Stimulated activated CD4-positive, alpha-beta T cell treated with anti-CD3 and anti-CD28 coated beads, Interleukin-12 subunit alpha, Interleukin-12 subunit beta, amount 100 ng/mL, for 4 hours (primary cell): ENCODE measurements around the gene TNFRSF1B.

Experiments
- DNase-seq: peaks from one replicate; pipeline ENCODE4 v3.0.0-alpha.2; 2020

The TNFRSF1B gene

GRCh38 chr1:12176298-12177118, 9.7 kb downstream of the TNFRSF1B start:
- DNase-seq: no peak

- no peak for DNase-seq
These were observed 10.6 kb downstream of the TNFRSF1B start for GRCh38 chr1:12177156-12177998.

DNA sequence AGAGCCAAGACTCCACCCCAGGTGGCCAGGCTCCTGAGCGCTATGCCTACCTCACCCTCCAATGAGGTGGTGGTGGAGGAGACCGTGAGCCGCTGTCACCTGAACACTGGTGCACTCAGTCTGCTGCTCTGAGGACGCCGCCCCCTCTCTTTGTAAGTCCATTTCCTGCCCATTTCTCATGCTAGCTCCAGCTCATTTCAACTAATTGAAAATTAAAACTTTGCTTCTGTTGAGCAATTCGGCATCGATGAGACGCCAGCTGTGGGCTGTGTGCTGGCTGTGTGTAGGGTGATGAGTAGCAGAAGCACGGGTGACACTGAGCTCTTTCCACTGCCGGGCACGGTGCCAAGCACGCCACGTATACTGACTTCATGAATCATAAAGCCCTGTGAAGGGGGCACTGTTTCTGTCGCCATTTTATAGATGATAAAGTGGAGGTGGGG, 11.2 kb downstream of the TNFRSF1B start:
- peak; percentile 98 for DNase-seq

- no peak for DNase-seq
These were observed 11.7 kb downstream of the TNFRSF1B start for GRCh38 chr1:12178511-12178910.

GRCh38 chr1:12179111-12179519, 12.3 kb downstream of the TNFRSF1B start:
- DNase-seq: peak; percentile 71

DNA sequence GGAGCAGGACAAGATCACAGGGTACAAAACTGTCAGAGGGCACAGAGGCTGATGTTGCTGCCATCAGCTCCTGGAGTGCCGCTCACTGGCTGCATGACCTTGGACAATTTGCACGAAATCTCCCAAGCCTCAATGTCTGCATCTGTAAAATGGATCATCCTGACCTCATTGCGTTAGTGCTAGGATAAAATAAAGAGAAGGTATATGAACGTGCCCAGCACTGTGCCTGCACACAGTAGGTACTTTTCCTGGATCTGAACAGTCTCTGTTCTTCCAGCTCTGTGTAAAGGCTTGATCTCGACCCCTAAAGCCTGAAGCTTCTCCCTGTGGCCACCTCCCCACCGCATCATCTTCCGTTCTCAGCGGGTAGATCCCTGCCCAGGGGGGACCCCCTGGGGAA, 12.9 kb downstream of the TNFRSF1B start:
- DNase-seq: no peak

DNA sequence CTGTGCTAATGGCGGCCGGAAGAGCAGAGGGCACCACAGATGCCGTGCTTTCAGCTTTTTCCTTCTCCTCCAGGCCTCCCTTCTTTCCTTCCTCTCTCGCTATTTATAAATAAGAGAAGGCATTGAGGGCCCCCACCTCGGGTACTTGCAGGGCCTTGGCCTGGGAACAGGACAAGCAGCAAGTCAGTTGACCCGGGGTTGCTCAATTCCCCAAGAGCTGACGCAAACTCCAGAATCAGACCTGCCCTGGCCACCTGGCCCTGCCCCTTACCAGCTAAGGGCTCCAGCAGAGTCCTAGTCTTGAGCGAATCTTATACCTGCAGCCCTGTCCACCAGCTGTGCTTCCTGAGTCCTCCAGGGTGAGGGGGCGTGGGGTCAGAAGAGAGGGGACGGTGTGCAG, 13.5 kb downstream of the TNFRSF1B start:
- DNase-seq: no peak

DNA sequence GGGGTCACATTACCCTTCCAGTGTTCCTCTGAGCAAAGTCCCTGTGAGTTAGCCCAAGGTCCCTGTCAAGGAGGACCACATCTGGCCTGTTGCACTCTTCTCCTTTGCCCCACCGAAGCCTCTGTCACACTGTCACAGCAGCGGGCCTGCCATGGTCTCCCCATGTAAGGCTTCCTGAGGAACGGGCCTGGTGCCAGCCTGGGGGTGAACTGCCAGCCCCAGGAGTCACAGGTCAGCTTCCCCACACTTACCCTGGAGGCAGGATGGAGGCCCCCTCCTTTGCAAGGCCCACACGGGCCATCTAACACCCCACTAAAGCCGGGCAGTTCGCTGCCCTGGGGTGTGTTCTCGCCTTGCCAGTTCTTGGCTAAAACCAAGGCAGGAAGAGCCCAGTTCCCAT, 14.1 kb downstream of the TNFRSF1B start:
- no peak for DNase-seq

GRCh38 chr1:12181568-12181967, 14.8 kb downstream of the TNFRSF1B start:
- DNase-seq: no peak

DNA sequence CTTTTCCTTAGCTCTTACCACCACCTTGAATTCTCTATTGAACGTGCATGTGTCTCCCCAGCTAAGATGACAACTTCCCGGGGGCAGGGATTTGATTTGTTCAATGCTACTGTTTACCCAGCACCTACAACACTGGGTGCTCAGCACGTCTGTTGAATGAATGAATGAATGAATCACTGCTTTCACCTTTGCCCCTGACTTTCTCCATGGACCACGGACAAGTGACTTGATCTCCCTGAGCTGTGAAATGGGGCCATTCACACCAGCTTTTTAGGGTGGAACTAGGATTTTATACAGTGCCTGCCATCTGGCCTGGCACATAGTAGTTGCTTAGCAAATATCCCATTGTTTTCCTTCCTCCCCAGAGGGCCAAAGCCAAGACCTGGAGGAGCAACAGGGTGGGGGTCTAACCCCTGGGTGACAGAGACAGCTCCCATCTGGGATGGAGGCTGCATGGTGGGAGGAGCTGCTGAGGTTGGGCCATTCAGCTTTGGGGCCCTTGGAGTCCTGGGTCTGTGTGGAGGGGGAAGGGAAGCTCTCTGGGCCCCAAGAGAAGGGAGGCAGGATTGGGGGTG, 15.7 kb downstream of the TNFRSF1B start:
- no peak for DNase-seq

GRCh38 chr1:12183095-12183794, 16.5 kb downstream of the TNFRSF1B start:
- DNase-seq: no peak

DNA sequence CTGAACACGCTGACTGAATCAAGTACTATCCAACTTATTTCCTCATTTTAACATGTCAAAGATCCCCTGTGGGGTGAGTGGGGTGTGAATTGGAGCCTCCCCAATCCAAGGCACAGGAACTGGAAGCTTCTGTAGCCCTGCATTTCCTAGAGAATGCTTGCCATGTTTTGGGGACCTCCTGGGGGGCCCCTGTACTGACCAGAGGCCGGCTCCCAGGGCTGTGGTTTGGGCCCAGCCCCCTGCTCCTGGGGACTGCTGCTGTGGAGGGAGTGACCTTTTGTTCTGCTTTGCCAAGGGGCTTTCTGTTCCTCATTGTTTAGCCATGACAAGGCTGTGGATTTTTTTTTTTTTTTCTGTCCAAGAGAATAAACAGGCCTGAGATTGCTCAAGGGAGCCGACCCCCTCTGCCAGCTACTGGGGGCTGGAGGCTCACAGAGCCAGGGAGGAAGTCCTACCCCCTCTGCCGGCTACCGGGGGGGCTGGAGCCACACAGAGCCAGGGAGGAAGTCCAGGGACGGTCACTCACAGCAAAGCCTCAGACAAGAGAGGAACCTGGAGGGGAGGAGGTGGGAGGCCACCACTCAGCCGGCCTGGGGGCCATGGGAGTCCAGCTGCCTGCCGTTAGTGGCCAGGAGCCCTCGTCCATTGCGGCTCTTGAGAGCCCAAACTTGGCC, 17.4 kb downstream of the TNFRSF1B start:
- DNase-seq: no peak

GRCh38 chr1:12185036-12185917, 18.5 kb downstream of the TNFRSF1B start:
- no peak for DNase-seq

GRCh38 chr1:12185918-12186678, 19.3 kb downstream of the TNFRSF1B start:
- DNase-seq: no peak

- DNase-seq: no peak
These were observed 19.8 kb downstream of the TNFRSF1B start for GRCh38 chr1:12186679-12186985.

GRCh38 chr1:12188115-12188514, 21.3 kb downstream of the TNFRSF1B start:
- DNase-seq: no peak

GRCh38 chr1:12188657-12189327, 22.0 kb downstream of the TNFRSF1B start:
- no peak for DNase-seq

DNA sequence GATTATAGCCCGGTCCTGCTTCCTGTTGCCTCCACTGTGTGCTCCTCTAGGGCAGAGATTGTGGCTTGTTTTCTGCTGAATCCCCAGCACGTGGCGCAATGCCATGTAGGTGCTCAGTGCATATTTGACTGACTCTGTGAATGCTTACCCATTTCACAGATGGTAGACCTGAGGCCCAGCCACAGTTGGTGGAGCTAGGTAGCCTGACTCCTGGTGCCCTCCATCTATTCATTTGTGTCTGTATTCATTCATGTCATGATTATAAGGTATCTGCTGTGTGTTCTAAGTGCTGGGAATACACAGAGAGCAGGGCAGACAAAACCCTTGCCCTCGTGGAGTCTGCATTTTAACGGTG, 22.5 kb downstream of the TNFRSF1B start:
- DNase-seq: no peak

GRCh38 chr1:12191242-12192032, 24.6 kb downstream of the TNFRSF1B start:
- DNase-seq: no peak
